Spinal cord (tissue), 4 donors: Measurements from ENCODE around the gene LRRC25. TPM values are rescaled to one million over a fixed set of nuclear protein-coding genes. Genes with fewer than 3 reads are reported as not detected.

Source experiments
- polyA plus RNA-seq, 2 donors: library from polyadenylated mRNA; unstranded; fragments of 120-200 nt; gene quantifications; one replicate each; pipeline ENCODE4 v1.2.1, GENCODE V29; 2013; ENCODE audit not compliant: insufficient read length in 2 of 2
- small RNA-seq: library from RNA; depleted of rRNA; stranded (forward); fragments of <200 nt; gene quantifications from one replicate; pipeline ENCODE3, GENCODE V24; 2014; ENCODE audit warnings: low replicate concordance
- total RNA-seq, 2 donors: library from RNA; depleted of rRNA in 1 of 2; stranded (reverse); fragments of 120-200 nt in 1 of 2; fragments of >200 nt in 1 of 2; gene quantifications; one replicate each; pipeline versions ENCODE4 v1.2.3 to v1.2.4, GENCODE V29; 2013 to 2014

Gene LRRC25
- total and polyA plus RNA-seq, 4 donors: 1.3 to 2.4 (median 1.6) TPM

Small RNA genes lying within 50 kb of the gene (small RNA-seq; reads per million reads assigned to genes)
- not detected for gene MIR3189

Other genes with a start within 250 kb of the LRRC25 start
- gene PIK3R2, start 244.5 kb downstream of the LRRC25 start, total RNA-seq: 10 to 100 TPM; 14.1 to 37.2 TPM
- gene PIK3R2, start 244.5 kb downstream of the LRRC25 start, polyA plus RNA-seq: 100 to 1,000 TPM; 115 to 134 TPM
- gene IFI30, start 223.8 kb downstream of the LRRC25 start, total RNA-seq: 10 to 100 TPM; 10.3 to 14.6 TPM
- 1 to 10 TPM; 1.9 to 2.8 TPM for gene IFI30, start 223.8 kb downstream of the LRRC25 start, polyA plus RNA-seq
- 10 to 100 TPM in 1 of 2 donors, 1 to 10 TPM in 1; 4.7 to 10.4 TPM for gene MPV17L2, start 204.4 kb downstream of the LRRC25 start, total RNA-seq
- gene MPV17L2, start 204.4 kb downstream of the LRRC25 start, polyA plus RNA-seq: 10 to 100 TPM; 13.8 to 14.7 TPM
- gene RAB3A, start 193.6 kb downstream of the LRRC25 start, total RNA-seq: 10 to 100 TPM; 26.7 to 86.6 TPM
- gene RAB3A, start 193.6 kb downstream of the LRRC25 start, polyA plus RNA-seq: 100 to 1,000 TPM; 336 to 342 TPM
- 1 to 10 TPM in 1 of 2 donors, under 1 TPM in 1; 0.88 to 2.6 TPM for gene PDE4C, start 171.2 kb downstream of the LRRC25 start, total RNA-seq
- 1 to 10 TPM; 1.1 to 1.7 TPM for gene PDE4C, start 171.2 kb downstream of the LRRC25 start, polyA plus RNA-seq
- gene IQCN, start 123.2 kb downstream of the LRRC25 start, total RNA-seq: 1 to 10 TPM in 1 of 2 donors, under 1 TPM in 1; 0.59 to 4.4 TPM
- gene IQCN, start 123.2 kb downstream of the LRRC25 start, polyA plus RNA-seq: 1 to 10 TPM; 5.0 to 9.0 TPM
- gene JUND, start 116.0 kb downstream of the LRRC25 start, total RNA-seq: 100 to 1,000 TPM in 1 of 2 donors, 10 to 100 TPM in 1; 73.2 to 101 TPM
- 100 to 1,000 TPM; 127 to 136 TPM for gene JUND, start 116.0 kb downstream of the LRRC25 start, polyA plus RNA-seq
- gene LSM4, start 74.5 kb downstream of the LRRC25 start, total RNA-seq: 100 to 1,000 TPM in 1 of 2 donors, 10 to 100 TPM in 1; 69.4 to 120 TPM
- 100 to 1,000 TPM; 104 to 105 TPM for gene LSM4, start 74.5 kb downstream of the LRRC25 start, polyA plus RNA-seq
- 10 to 100 TPM; 16.2 to 28.4 TPM for gene PGPEP1, start 57.0 kb downstream of the LRRC25 start, total RNA-seq
- gene PGPEP1, start 57.0 kb downstream of the LRRC25 start, polyA plus RNA-seq: 10 to 100 TPM; 21.5 to 33.5 TPM
- gene GDF15, start 11.5 kb downstream of the LRRC25 start, total RNA-seq: 1 to 10 TPM; 1.7 to 4.2 TPM
- 1 to 10 TPM in 1 of 2 donors, under 1 TPM in 1; 0.89 to 2.2 TPM for gene GDF15, start 11.5 kb downstream of the LRRC25 start, polyA plus RNA-seq
- gene SSBP4, start 21.8 kb upstream of the LRRC25 start, total RNA-seq: 100 to 1,000 TPM in 1 of 2 donors, 10 to 100 TPM in 1; 33.5 to 101 TPM
- 100 to 1,000 TPM; 154 to 166 TPM for gene SSBP4, start 21.8 kb upstream of the LRRC25 start, polyA plus RNA-seq
- 10 to 100 TPM; 51.0 to 100.0 TPM for gene ISYNA1, start 40.5 kb upstream of the LRRC25 start, total RNA-seq
- 100 to 1,000 TPM; 127 to 180 TPM for gene ISYNA1, start 40.5 kb upstream of the LRRC25 start, polyA plus RNA-seq
- 1 to 10 TPM; 7.4 to 7.6 TPM for gene ELL, start 124.4 kb upstream of the LRRC25 start, total RNA-seq
- 10 to 100 TPM; 10.1 to 11.6 TPM for gene ELL, start 124.4 kb upstream of the LRRC25 start, polyA plus RNA-seq
- 100 to 1,000 TPM; 115 to 196 TPM for gene FKBP8, start 146.0 kb upstream of the LRRC25 start, total RNA-seq
- 100 to 1,000 TPM; 354 to 364 TPM for gene FKBP8, start 146.0 kb upstream of the LRRC25 start, polyA plus RNA-seq
- gene KXD1, start 160.2 kb upstream of the LRRC25 start, total RNA-seq: 10 to 100 TPM; 28.0 to 51.1 TPM
- gene KXD1, start 160.2 kb upstream of the LRRC25 start, polyA plus RNA-seq: 10 to 100 TPM; 70.2 to 76.0 TPM
- gene UBA52, start 174.2 kb upstream of the LRRC25 start, total RNA-seq: 100 to 1,000 TPM; 660 to 956 TPM
- 100 to 1,000 TPM; 638 to 717 TPM for gene UBA52, start 174.2 kb upstream of the LRRC25 start, polyA plus RNA-seq
- 10 to 100 TPM; 23.7 to 84.5 TPM for gene REX1BD, start 191.2 kb upstream of the LRRC25 start, total RNA-seq
- 10 to 100 TPM; 70.7 to 71.7 TPM for gene REX1BD, start 191.2 kb upstream of the LRRC25 start, polyA plus RNA-seq
- 10 to 100 TPM in 1 of 2 donors, 1 to 10 TPM in 1; 3.1 to 13.8 TPM for gene CRLF1, start 209.2 kb upstream of the LRRC25 start, total RNA-seq
- gene CRLF1, start 209.2 kb upstream of the LRRC25 start, polyA plus RNA-seq: 10 to 100 TPM; 14.1 to 27.2 TPM
- gene TMEM59L, start 215.2 kb upstream of the LRRC25 start, total RNA-seq: 10 to 100 TPM; 21.4 to 64.1 TPM
- 100 to 1,000 TPM; 307 to 353 TPM for gene TMEM59L, start 215.2 kb upstream of the LRRC25 start, polyA plus RNA-seq
- gene KLHL26, start 239.4 kb upstream of the LRRC25 start, total RNA-seq: 1 to 10 TPM; 3.7 to 6.0 TPM
- gene KLHL26, start 239.4 kb upstream of the LRRC25 start, polyA plus RNA-seq: 10 to 100 TPM; 22.7 to 22.8 TPM